ENCODE data around the gene HOXC5.
"Not testable (repeated sequence)": the region's sequence is repeated elsewhere in the genome, so short reads cannot be mapped to it uniquely, and the experiment has no call there.

Gene HOXC5

GRCh38 chr12:54033980-54034784 is 1.3 kb downstream of the HOXC5 start:
- no peak for DNase-seq (ENCODE audit: low read depth in 2 of 2)

DNA sequence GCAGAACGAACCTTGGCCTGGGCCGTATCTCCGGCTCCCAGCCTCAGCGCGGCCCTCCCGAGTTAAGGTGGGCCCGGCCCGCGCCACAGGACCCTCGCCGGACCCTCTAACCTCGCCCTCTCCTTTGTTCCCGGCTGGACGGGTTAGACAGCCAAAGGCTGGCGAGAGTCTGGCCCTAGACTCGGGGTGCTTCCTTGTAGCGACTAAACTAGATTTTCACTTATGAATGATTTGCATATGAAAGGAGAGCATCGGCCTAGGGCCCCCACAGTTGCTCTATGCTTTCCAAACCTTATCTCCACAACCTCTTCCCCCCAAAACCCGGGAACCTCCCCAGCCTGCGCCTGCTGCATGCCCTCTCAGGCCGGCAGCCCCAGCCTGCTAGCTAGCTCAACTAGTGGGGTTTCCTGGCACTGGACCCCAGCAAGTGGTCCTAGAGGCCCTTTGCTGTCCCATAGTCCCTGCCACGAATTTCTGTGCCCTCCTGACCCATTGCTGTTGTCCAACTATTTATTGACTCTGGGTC is 2.0 kb downstream of the HOXC5 start:
- DNase-seq (ENCODE audit: low read depth in 2 of 2) = no peak

DNA sequence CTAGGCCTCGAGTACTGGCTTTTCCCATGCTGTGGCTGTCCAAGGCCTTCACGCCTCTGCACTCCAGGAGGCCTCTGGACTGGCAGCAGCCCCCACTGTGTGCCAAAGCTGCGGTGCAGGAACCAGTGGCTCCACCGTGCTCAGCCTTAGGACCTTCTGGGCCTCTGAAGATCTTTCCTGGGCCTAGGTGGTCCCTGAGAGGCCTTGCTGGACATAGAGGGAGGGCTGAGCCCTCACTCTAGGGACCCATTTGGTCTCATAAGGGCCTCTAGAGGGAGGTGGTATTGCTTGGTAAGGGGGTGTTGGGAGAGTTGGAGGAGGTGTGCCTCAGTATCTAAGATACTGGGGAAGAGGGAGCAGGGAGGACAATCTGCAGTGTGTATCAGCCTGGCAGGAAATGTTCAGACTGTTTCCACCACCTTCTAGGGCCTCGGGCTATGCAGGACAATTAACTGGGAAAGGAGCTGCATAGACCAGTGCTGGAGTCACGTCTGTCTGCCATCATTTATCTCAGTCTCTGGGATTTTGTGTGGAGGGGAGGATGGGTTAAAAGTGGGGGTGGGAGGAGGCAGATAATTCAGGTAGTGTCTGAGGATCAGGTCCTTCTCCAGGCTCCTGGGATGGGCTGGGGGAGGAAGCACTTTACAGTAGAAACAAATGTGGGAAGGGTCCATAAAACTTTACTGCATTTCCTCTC is 2.9 kb downstream of the HOXC5 start:
- no peak for DNase-seq (ENCODE audit: low read depth in 2 of 2)

GRCh38 chr12:54036620-54037359 is 3.9 kb downstream of the HOXC5 start:
- DNase-seq (ENCODE audit: low read depth in 2 of 2) = no peak

GRCh38 chr12:54037360-54038283 is 4.8 kb downstream of the HOXC5 start:
- DNase-seq (ENCODE audit: low read depth in 2 of 2) = no peak

- no peak for DNase-seq (ENCODE audit: low read depth in 2 of 2)
These were observed 5.5 kb downstream of the HOXC5 start for GRCh38 chr12:54038284-54038870.

GRCh38 chr12:54038871-54039414 is 6.1 kb downstream of the HOXC5 start:
- DNase-seq (ENCODE audit: low read depth in 2 of 2) = no peak

DNA sequence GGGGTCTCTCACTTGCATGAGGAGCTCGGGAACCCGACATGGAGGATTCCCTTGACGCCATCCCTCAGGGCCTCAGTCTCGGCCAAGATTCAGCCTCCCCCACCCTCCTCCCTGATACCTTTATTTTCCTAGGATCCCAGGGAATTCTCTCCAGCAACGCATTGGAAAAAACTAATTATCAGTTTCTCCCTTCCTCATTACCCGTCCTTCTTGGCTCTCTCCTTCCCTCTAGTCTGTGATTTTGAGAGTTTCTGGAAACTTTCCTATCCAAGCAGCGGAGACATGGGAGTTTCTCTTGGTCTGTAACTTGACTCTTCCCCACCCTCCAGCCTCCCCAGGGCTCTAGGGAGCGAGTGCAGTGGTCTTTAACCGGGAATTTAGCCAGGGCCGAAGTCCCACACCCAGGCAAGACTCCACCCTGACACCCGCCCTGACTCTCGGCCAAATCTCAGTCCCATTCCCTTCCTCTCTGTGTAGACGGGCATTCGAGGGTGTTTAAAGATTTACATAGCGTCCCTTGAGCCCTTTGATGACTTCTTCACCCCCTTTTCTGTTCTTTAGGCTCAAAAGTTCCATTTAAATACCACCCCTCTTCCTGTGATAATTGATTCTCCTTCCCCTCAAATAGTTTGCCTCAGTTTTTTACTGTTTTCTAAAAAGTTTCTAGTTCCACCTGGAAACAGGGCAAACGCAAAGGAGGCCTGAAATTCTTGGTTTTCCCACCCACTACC is 6.7 kb downstream of the HOXC5 start:
- no peak for DNase-seq (ENCODE audit: low read depth in 2 of 2)

DNA sequence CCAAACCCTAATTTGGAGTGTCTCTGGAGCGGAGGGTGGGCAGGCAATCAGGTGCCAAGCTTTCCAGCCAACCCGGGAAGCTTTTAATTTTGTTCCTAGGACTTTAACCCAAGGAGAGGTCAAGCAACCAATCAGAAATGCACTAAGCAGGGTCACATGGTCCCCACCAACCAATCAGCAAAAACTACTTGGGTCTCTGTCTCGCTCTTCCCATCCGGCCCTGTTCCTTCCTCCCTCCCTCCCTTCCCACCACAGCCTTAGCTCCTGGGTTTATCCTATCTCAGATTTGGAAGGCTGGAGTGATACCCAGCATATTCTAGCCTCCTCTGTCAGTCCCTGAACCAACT is 7.3 kb downstream of the HOXC5 start:
- DNase-seq (ENCODE audit: low read depth in 2 of 2) = no peak

- no peak for DNase-seq (ENCODE audit: low read depth in 2 of 2)
These were observed 7.8 kb downstream of the HOXC5 start for GRCh38 chr12:54040648-54041047.

DNA sequence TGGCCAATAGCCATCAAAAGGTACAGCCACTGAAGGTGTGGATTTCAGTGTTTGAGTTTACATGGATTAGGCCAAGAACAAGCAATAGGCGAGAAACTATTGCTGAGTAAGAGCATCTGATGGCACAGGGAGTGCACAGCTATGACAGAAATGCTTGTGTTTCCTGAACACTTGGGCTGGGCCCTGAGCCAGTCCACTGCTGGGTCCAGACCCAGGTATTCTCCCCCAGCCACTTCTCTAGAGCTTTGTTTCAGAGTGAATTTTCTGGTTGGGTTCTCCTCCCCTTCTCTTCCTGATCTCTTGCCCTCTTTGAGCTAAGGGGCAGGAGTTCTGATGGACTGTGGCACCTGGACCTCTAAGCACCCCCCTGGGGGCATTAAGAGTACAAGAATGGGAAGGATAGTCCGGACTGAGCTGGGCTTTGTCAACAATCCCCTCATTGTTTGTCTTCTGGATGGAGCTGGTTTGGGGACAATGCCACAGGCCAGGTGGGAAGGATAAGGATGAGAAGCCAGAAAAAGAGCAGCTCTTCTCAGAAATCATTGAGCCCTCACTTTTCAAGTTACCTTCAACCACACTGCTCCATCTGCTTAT is 8.3 kb downstream of the HOXC5 start:
- DNase-seq (ENCODE audit: low read depth in 2 of 2) = no peak

DNA sequence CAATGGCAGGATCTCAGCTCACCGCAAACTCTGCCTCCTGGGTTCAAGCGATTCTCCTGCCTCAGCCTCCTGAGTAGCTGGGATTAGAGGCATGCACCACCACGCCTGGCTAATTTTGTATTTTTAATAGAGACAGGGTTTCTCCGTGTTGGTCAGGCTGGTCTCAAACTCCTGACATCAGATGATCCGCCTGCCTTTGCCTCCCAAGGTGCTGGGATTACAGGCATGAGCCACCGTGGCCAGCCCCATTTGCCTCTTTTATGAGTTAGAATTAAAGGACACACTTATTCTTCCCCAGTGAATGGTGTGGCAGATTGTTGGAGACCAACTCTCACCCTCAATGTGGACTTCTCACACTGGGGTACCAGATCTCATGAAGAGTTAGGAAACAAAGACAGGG is 9.2 kb downstream of the HOXC5 start:
- not testable (repeated sequence) for DNase-seq (ENCODE audit: low read depth in 2 of 2)

GRCh38 chr12:54042970-54043853 is 10.4 kb downstream of the HOXC5 start:
- no peak for DNase-seq (ENCODE audit: low read depth in 2 of 2)

DNA sequence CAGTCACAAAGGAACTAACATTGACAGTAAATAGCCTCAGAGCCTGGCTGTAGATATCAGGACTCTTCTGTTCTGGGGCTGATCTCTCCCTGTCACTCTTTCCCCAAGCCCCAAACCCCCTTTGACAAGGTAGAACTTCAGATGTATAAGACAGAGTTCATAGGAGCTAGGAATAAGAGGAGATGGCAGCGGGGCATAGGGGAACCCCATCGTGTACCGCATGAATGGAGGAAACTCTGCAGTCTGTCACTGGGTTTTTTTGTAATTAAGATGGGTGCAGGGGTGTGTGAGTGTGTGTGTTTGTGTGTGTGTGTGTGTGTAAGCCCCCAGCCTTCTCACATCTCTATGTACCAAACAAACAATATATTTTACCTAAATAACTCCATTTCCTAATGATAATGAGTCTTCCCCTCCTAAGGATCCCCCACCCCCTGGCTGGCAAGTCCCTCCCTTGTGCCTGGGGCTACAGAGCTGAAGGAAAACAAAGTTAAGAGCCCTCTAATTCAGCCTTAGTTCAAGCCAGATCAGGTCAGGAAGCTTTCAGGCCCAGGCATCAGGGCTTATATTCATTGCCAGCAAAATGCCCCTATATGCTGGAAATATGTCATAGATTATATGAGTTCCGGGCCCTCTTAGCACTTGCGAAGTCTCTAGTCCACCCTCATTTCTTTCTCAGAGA is 11.7 kb downstream of the HOXC5 start:
- DNase-seq (ENCODE audit: low read depth in 2 of 2) = no peak

DNA sequence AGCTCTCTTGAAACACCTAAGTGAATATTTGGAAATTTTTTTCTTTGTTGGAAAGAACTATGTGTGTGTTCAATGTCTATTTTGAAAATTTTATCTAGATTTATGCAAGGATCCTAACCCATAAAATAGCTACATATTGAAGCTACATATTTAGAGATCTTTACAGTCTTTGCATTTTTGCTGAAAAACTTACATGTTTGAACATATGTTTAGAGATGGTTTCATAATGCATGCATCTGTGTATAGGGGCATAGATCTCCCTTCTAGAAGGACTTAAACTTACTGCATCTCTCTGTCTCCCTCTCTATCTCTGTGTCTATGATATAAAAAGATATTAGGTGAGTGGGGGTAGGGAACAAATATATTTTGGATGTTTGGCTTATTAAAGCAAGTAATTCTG is 12.6 kb downstream of the HOXC5 start:
- no peak for DNase-seq (ENCODE audit: low read depth in 2 of 2)

- DNase-seq (ENCODE audit: low read depth in 2 of 2) = no peak
These were observed 13.1 kb downstream of the HOXC5 start for GRCh38 chr12:54045868-54046521.

DNA sequence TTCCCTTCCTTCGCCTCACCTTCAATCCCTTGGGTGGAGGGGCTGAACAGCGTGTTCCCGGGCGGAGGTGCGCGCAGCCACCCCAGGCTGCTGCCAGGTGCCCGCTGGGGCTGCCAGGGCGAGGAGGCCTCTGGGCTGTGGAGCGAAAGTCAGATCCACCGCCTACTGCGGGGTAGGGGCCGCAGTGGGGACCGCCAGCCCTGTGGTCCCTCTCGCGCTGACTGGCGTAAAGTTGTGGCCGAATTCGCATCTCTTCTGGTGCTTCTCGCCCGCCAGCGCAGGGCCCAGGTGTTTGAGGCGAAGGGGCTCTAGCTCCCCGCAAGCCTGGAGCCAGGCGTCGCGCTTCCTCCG is 13.9 kb downstream of the HOXC5 start:
- DNase-seq (ENCODE audit: low read depth in 2 of 2) = no peak
